HG03521 (cell line): ENCODE results near the gene A2ML1.
"Not testable (repeated sequence)": the region's sequence is repeated elsewhere in the genome, so short reads cannot be mapped to it uniquely, and the experiment has no call there.

Experiments used
- ATAC-seq: cut with Tn5 transposase; IDR thresholded peaks from one replicate; pipeline ENCODE4 v1.9.1; 2021; ENCODE audit warnings: mild to moderate bottlenecking, moderate library complexity; ENCODE audit not compliant: unreplicated experiment

The A2ML1 gene

GRCh38 chr12:8822298-8822697 lies at the start of gene A2ML1:
Gene A2ML1, plus strand, starts transcription at chr12:8822621. Its CDS starts 31 bp downstream, at chr12:8822652.
- no peak for ATAC-seq

- no peak for ATAC-seq
Measured at GRCh38 chr12:8773461-8773860, 49.0 kb upstream of the A2ML1 start.

GRCh38 chr12:8779281-8779680 lies 43.1 kb upstream of the A2ML1 start:
- no peak for ATAC-seq

GRCh38 chr12:8779862-8780261 lies 42.6 kb upstream of the A2ML1 start:
- ATAC-seq: no peak

- ATAC-seq: no peak
Measured at GRCh38 chr12:8780389-8780788, 42.0 kb upstream of the A2ML1 start.

GRCh38 chr12:8781381-8782127 lies 40.9 kb upstream of the A2ML1 start:
- no peak for ATAC-seq

GRCh38 chr12:8784290-8784888 lies 38.0 kb upstream of the A2ML1 start:
- ATAC-seq: no peak

- ATAC-seq: no peak
Measured at GRCh38 chr12:8785499-8785898, 36.9 kb upstream of the A2ML1 start.

- not testable (repeated sequence) for ATAC-seq
Measured at GRCh38 chr12:8787206-8787605, 35.2 kb upstream of the A2ML1 start.

- ATAC-seq: not testable (repeated sequence)
Measured at GRCh38 chr12:8788706-8789105, 33.7 kb upstream of the A2ML1 start.

GRCh38 chr12:8789341-8790013 lies 32.9 kb upstream of the A2ML1 start:
- ATAC-seq: not testable (repeated sequence)

GRCh38 chr12:8793226-8793625 lies 29.2 kb upstream of the A2ML1 start:
- ATAC-seq: not testable (repeated sequence)

GRCh38 chr12:8794611-8795010 lies 27.8 kb upstream of the A2ML1 start:
- not testable (repeated sequence) for ATAC-seq

- no peak for ATAC-seq
Measured at GRCh38 chr12:8796831-8797626, 25.4 kb upstream of the A2ML1 start.

- not testable (repeated sequence) for ATAC-seq
Measured at GRCh38 chr12:8801213-8801612, 21.2 kb upstream of the A2ML1 start.

- ATAC-seq: not testable (repeated sequence)
Measured at GRCh38 chr12:8804833-8805232, 17.6 kb upstream of the A2ML1 start.

- ATAC-seq: not testable (repeated sequence)
Measured at GRCh38 chr12:8805487-8805886, 16.9 kb upstream of the A2ML1 start.

- ATAC-seq: not testable (repeated sequence)
Measured at GRCh38 chr12:8807084-8807483, 15.3 kb upstream of the A2ML1 start.

GRCh38 chr12:8810112-8810511 lies 12.3 kb upstream of the A2ML1 start:
- not testable (repeated sequence) for ATAC-seq

- ATAC-seq: no peak
Measured at GRCh38 chr12:8813572-8814357, 8.7 kb upstream of the A2ML1 start.
